Upper lobe of left lung (tissue), 4 donors: ENCODE data around the gene C6orf136.

Experiments
- CTCF ChIP-seq, 6 experiments: fragments of 450-650 bp in 4 of 6; fragments of 200-600 bp in 2 of 6; sonication (generic) in 2 of 6; IDR thresholded peaks; one replicate each; pipeline ENCODE4 v1.5.1; 2016 to 2019; ENCODE audit warnings: antibody characterized with exemption in 6 of 6
- POLR2A ChIP-seq, 4 donors: fragments of 450-650 bp; IDR thresholded peaks; one replicate each; pipeline ENCODE4 v1.5.1; 2016 to 2017; ENCODE audit warnings: antibody characterized with exemption in 4 of 4, mild to moderate bottlenecking in 2 of 4
- POLR2AphosphoS5 ChIP-seq, 2 donors: sonication (generic); formaldehyde crosslinking; IDR thresholded peaks; one replicate each; pipeline ENCODE4 v1.5.1; 2017; ENCODE audit warnings: antibody characterized with exemption in 2 of 2

GRCh38 chr6:30683183-30683979, 36.4 kb downstream of the C6orf136 start:
- TF ChIP-seq CTCF (IDR thresholded peaks at IDR 0.05) (no peak), POLR2A (IDR thresholded peaks at IDR 0.05) (no peak), POLR2AphosphoS5 (IDR thresholded peaks at IDR 0.05) (peak in 1 of 2 donors; percentile 5)
